ENCODE data around the gene ZNF423. TPM values are rescaled to one million over a fixed set of nuclear protein-coding genes. Genes with fewer than 3 reads are reported as not detected.

ZNF423 gene
- total and polyA plus RNA-seq, 2 experiments from 2014 or later = 14.9 to 41.8 TPM

DNA sequence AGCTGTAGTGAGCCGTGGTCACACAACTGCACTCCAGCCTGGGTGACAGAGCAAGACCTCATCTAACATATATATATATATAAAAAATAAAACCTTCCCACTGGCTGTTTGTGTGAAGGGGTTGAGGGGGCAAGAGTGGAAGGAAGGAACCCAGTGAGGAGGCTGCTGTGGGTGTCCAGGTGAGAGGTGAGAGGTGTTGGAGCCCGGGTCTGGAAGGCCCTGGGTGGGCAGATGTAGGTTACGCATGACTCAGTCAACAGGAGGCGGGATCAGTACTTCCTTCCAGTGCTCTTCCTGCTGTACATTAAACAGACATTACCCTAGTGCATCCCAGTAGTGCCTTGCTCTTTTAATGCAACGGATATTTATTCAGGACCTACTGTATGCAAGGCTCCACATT lies 47.0 kb upstream of the ZNF423 start:
- Histone ChIP-seq H3K36me3 (ENCODE audit: insufficient read depth) (no peaks in the 10 kb centered on the region), H3K79me2 (replicated peaks; ENCODE audit: insufficient read depth) (no peaks in the 10 kb centered on the region), H3K4me3 (no peak overlapping the region), H3K4me2 (no peak overlapping the region), H3F3A (replicated peaks; ENCODE audit: low read depth) (no peaks in the 10 kb centered on the region), H2AFZ (no peak overlapping the region), H3K4me1 (ENCODE audit: insufficient read depth) (no peaks in the 10 kb centered on the region), H3K27me3 (ENCODE audit: insufficient read depth) (no peaks in the 10 kb centered on the region), H3K9me2 (ENCODE audit: insufficient read depth) (no peaks in the 10 kb centered on the region), H4K20me1 (replicated peaks; ENCODE audit: insufficient read depth) (no peaks in the 10 kb centered on the region), H3K27ac (ENCODE audit: low read depth) (no peak overlapping the region)
- no peak for DNase-seq (ENCODE audit: low spot score)
- Mint-ChIP-seq H3K27me3 (ENCODE audit: insufficient read depth, low read depth, poor library complexity) (peaks cover 2% of the 10 kb centered on the region), H3K36me3 (ENCODE audit: low read depth) (no peaks in the 10 kb centered on the region), H3K27ac (no peak overlapping the region), H3K9me3 (no peaks in the 10 kb centered on the region), H3K4me1 (no peaks in the 10 kb centered on the region), H3K4me3 (no peak overlapping the region)
- ATAC-seq = no peak
- TF ChIP-seq, protein P1, sequence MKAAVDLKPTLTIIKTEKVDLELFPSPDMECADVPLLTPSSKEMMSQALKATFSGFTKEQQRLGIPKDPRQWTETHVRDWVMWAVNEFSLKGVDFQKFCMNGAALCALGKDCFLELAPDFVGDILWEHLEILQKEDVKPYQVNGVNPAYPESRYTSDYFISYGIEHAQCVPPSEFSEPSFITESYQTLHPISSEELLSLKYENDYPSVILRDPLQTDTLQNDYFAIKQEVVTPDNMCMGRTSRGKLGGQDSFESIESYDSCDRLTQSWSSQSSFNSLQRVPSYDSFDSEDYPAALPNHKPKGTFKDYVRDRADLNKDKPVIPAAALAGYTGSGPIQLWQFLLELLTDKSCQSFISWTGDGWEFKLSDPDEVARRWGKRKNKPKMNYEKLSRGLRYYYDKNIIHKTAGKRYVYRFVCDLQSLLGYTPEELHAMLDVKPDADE (IDR thresholded peaks at IDR 0.05) = no peak
- TF ChIP-seq, protein P2, sequence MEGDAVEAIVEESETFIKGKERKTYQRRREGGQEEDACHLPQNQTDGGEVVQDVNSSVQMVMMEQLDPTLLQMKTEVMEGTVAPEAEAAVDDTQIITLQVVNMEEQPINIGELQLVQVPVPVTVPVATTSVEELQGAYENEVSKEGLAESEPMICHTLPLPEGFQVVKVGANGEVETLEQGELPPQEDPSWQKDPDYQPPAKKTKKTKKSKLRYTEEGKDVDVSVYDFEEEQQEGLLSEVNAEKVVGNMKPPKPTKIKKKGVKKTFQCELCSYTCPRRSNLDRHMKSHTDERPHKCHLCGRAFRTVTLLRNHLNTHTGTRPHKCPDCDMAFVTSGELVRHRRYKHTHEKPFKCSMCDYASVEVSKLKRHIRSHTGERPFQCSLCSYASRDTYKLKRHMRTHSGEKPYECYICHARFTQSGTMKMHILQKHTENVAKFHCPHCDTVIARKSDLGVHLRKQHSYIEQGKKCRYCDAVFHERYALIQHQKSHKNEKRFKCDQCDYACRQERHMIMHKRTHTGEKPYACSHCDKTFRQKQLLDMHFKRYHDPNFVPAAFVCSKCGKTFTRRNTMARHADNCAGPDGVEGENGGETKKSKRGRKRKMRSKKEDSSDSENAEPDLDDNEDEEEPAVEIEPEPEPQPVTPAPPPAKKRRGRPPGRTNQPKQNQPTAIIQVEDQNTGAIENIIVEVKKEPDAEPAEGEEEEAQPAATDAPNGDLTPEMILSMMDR (conservative IDR thresholded peaks at IDR 0.05; ENCODE audit: low read depth in 2 of 2) = no peak
- TF ChIP-seq POLR2AphosphoS5 (IDR thresholded peaks at IDR 0.05; ENCODE audit: low read depth) = no peak
- TF ChIP-seq ZNF114 (CRISPR knock-in tag; IDR thresholded peaks at IDR 0.05) = no peak
- no peak for TF ChIP-seq JUNB (IDR thresholded peaks at IDR 0.05; ENCODE audit: unreplicated experiment)
- no peak for TF ChIP-seq ZNF331 (CRISPR knock-in tag; IDR thresholded peaks at IDR 0.05; ENCODE audit: low read depth)
- TF ChIP-seq ZNF462 (CRISPR knock-in tag; IDR thresholded peaks at IDR 0.05) = no peak
